Activated effector memory CD4-positive, alpha-beta T cell treated with anti-CD3 and anti-CD28 coated beads, Interleukin-2, amount 50 U/mL, for 16 hours (primary cell): ENCODE data around the gene WIPF2.

Experiments used
- DNase-seq: peaks from one replicate; pipeline ENCODE4 v3.0.0-alpha.2; 2020

The WIPF2 gene

GRCh38 chr17:40218740-40219593 is at the start of gene WIPF2:
Gene WIPF2, plus strand, starts transcription at chr17:40219304. Its CDS starts 37,156 bp downstream, at chr17:40256460.
- peak; percentile 99 for DNase-seq

GRCh38 chr17:40170325-40170724 is 48.8 kb upstream of the WIPF2 start:
- no peak for DNase-seq

GRCh38 chr17:40171750-40172149 is 47.4 kb upstream of the WIPF2 start:
- DNase-seq = no peak

GRCh38 chr17:40173091-40173777 is 45.9 kb upstream of the WIPF2 start:
- DNase-seq = no peak

- DNase-seq = no peak
Measured at GRCh38 chr17:40173778-40174135, 45.3 kb upstream of the WIPF2 start.

GRCh38 chr17:40174514-40174913 is 44.6 kb upstream of the WIPF2 start:
- DNase-seq = no peak

- no peak for DNase-seq
Measured at GRCh38 chr17:40175928-40176753, 43.0 kb upstream of the WIPF2 start.

- no peak for DNase-seq
Measured at GRCh38 chr17:40176754-40177110, 42.4 kb upstream of the WIPF2 start.

- peak; percentile 92 for DNase-seq
Measured at GRCh38 chr17:40177275-40177874, 41.7 kb upstream of the WIPF2 start, which contains the start of gene RAPGEFL1. Gene RAPGEFL1, plus strand, starts transcription at chr17:40177470. Its CDS starts 392 bp downstream, at chr17:40177862.

GRCh38 chr17:40178021-40178601 is 41.0 kb upstream of the WIPF2 start:
- no peak for DNase-seq

- no peak for DNase-seq
Measured at GRCh38 chr17:40178660-40179059, 40.4 kb upstream of the WIPF2 start.

GRCh38 chr17:40179923-40180659 is 39.0 kb upstream of the WIPF2 start:
- no peak for DNase-seq

GRCh38 chr17:40180694-40181093 is 38.4 kb upstream of the WIPF2 start:
- DNase-seq = no peak

GRCh38 chr17:40181205-40181604 is 37.9 kb upstream of the WIPF2 start:
- no peak for DNase-seq

GRCh38 chr17:40182606-40183005 is 36.5 kb upstream of the WIPF2 start:
- DNase-seq = no peak

GRCh38 chr17:40187238-40187637 is 31.9 kb upstream of the WIPF2 start:
- DNase-seq = no peak

GRCh38 chr17:40188694-40189093 is 30.4 kb upstream of the WIPF2 start:
- no peak for DNase-seq

GRCh38 chr17:40190197-40191021 is 28.7 kb upstream of the WIPF2 start:
- peak; percentile 69 for DNase-seq

- DNase-seq = peak; percentile 89
Measured at GRCh38 chr17:40191237-40192208, 27.6 kb upstream of the WIPF2 start.

- no peak for DNase-seq
Measured at GRCh38 chr17:40192961-40193360, 26.1 kb upstream of the WIPF2 start.
